Neural cell (in vitro differentiated cells): ENCODE results near the gene PRORP. TPM values are rescaled to one million over a fixed set of nuclear protein-coding genes. Genes with fewer than 3 reads are reported as not detected.

ENCODE experiments used
- H2AFZ ChIP-seq: fragments of 200-600, 300-800 bp; sonication (generic), shearing (Covaris generic); 2 replicates; pipeline ENCODE4 v1.6.0; 2014; ENCODE audit warnings: low read depth, mild to moderate bottlenecking, antibody characterized with exemption, low read length, moderate library complexity
- H3F3A ChIP-seq: fragments of 200-600 bp; shearing (Covaris generic); 2 replicates; pipeline ENCODE4 v1.6.1; 2016; ENCODE audit warnings: mild to moderate bottlenecking, moderate library complexity, mixed read lengths, antibody characterized with exemption, low read length; ENCODE audit not compliant: insufficient read depth, poor library complexity, severe bottlenecking
- H3K27ac ChIP-seq: fragments of 200-600, 300-800 bp; sonication (generic), shearing (Covaris generic); 2 replicates; pipeline ENCODE4 v1.5.1; 2014; ENCODE audit warnings: mild to moderate bottlenecking, low read length, moderate library complexity
- H3K27me3 ChIP-seq: fragments of 300-800, 200-600 bp; sonication (generic), shearing (Covaris generic); 2 replicates; pipeline ENCODE4 v1.6.0; 2014; ENCODE audit warnings: mild to moderate bottlenecking, low read depth, low read length, moderate library complexity; ENCODE audit not compliant: insufficient read depth
- H3K36me3 ChIP-seq: fragments of 300-800, 200-600 bp; sonication (generic), shearing (Covaris generic); 2 replicates; pipeline ENCODE4 v1.5.1; 2014; ENCODE audit warnings: mild to moderate bottlenecking, antibody characterized with exemption, low read length, moderate library complexity; ENCODE audit not compliant: insufficient read depth
- H3K4me2 ChIP-seq: fragments of 300-800, 200-600 bp; sonication (generic), shearing (Covaris generic); 2 replicates; pipeline ENCODE4 v1.6.0; 2014; ENCODE audit warnings: mild to moderate bottlenecking, low read length
- H3K4me3 ChIP-seq: fragments of 300-800, 200-600 bp; sonication (generic), shearing (Covaris generic); 2 replicates; pipeline ENCODE4 v1.5.1; 2014; ENCODE audit warnings: mild to moderate bottlenecking, low read length, moderate library complexity
- H3K79me2 ChIP-seq: fragments of 200-600 bp; shearing (Covaris generic); replicated peaks from 2 replicates; pipeline ENCODE4 v1.6.0; 2014; ENCODE audit warnings: mild to moderate bottlenecking, low read length, moderate library complexity; ENCODE audit not compliant: insufficient read depth
- H3K9ac ChIP-seq: fragments of 300-800, 200-600 bp; sonication (generic), shearing (Covaris generic); 2 replicates; pipeline ENCODE4 v1.6.1; 2016; ENCODE audit warnings: mild to moderate bottlenecking, low read length, mixed read lengths
- H3K9me2 ChIP-seq: fragments of 200-600 bp; shearing (Covaris generic); 2 replicates; pipeline ENCODE4 v1.6.1; 2016; ENCODE audit warnings: mild to moderate bottlenecking, low read length, mixed read lengths; ENCODE audit not compliant: insufficient read depth
- H3K9me3 ChIP-seq: fragments of 200-600, 300-800 bp; sonication (generic), shearing (Covaris generic); 2 replicates; pipeline ENCODE4 v1.6.1; 2016; ENCODE audit warnings: mild to moderate bottlenecking, mixed run types, low read length, moderate library complexity, mixed read lengths
- H4K20me1 ChIP-seq: fragments of 200-600 bp; shearing (Covaris generic); 2 replicates; pipeline ENCODE4 v1.6.1; 2016; ENCODE audit warnings: mild to moderate bottlenecking, mixed run types; ENCODE audit not compliant: insufficient read depth
- EP300 ChIP-seq: fragments of 450-650 bp; conservative IDR thresholded peaks from 2 replicates; pipeline ENCODE4 v1.6.1; 2014; ENCODE audit warnings: antibody characterized with exemption, mild to moderate bottlenecking, moderate library complexity; ENCODE audit not compliant: poor library complexity, severe bottlenecking
- EZH2 ChIP-seq: fragments of 200-600, 300-800 bp; shearing (Covaris generic), sonication (generic); IDR thresholded peaks from 2 replicates; pipeline ENCODE4 v1.6.1; 2014; ENCODE audit warnings: antibody characterized with exemption, low read length, borderline replicate concordance, mild to moderate bottlenecking; ENCODE audit not compliant: insufficient read depth, poor library complexity, severe bottlenecking
- MXI1 ChIP-seq: fragments of 450-650 bp; conservative IDR thresholded peaks from 2 replicates; pipeline ENCODE4 v1.6.1; 2014; ENCODE audit warnings: antibody characterized with exemption, mild to moderate bottlenecking; ENCODE audit not compliant: poor library complexity, severe bottlenecking
- POLR2AphosphoS5 ChIP-seq: IDR thresholded peaks from 2 replicates; pipeline ENCODE4 v1.6.1; 2012
- RAD21 ChIP-seq: fragments of 450-650 bp; conservative IDR thresholded peaks from 2 replicates; pipeline ENCODE4 v1.6.1; 2014; ENCODE audit warnings: antibody characterized with exemption, mild to moderate bottlenecking, moderate library complexity
- SMC3 ChIP-seq: fragments of 450-650 bp; conservative IDR thresholded peaks from 2 replicates; pipeline ENCODE4 v1.6.1; 2014; ENCODE audit warnings: antibody characterized with exemption, mild to moderate bottlenecking, moderate library complexity; ENCODE audit not compliant: poor library complexity
- TAF1 ChIP-seq: IDR thresholded peaks from 2 replicates; pipeline ENCODE4 v1.6.1; 2012; ENCODE audit warnings: low read depth
- polyA plus RNA-seq: library from polyadenylated mRNA; depleted of rRNA; stranded (reverse); fragments of >200 nt; gene quantifications from 2 replicates; pipeline ENCODE4 v1.2.3, GENCODE V29; 2014
- TF ChIP-seq, protein P1 (sequence below): fragments of 450-650 bp; IDR thresholded peaks from 2 replicates; pipeline ENCODE4 v1.5.1; 2014; ENCODE audit warnings: antibody characterized with exemption, mild to moderate bottlenecking, moderate library complexity; ENCODE audit not compliant: poor library complexity, severe bottlenecking
- TF ChIP-seq, protein P2 (sequence below): IDR thresholded peaks from 2 replicates; pipeline ENCODE4 v1.6.1; 2012; ENCODE audit warnings: borderline replicate concordance

Gene PRORP
- polyA plus RNA-seq, 1 donor from 2014 or later = 35.4 TPM

DNA sequence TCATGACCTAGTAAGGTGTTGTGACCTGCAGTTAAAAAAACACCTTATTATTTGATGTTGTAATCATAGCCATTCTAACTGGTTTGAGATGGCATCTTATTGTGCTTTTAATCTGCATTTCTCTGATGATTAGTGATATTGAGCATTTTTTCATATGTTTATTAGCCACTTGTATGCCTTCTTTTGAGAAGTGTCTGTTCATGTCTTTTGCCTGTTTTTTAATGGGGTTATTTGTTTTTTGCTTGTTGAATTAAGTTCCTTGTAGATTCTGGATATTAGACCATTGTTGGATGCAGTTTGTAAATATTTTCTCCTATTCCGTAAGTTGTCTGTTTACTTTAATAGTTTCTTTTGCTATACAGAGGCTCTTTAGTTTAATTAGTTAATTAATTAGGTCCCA lies 41.0 kb downstream of the PRORP start:
- Histone ChIP-seq H2AFZ (no peak overlapping the region), H3K27me3 (no peaks in the 10 kb centered on the region), H3K27ac (no peak overlapping the region), H3K36me3 (no peaks in the 10 kb centered on the region), H3K4me3 (no peak overlapping the region), H3K9me2 (no peaks in the 10 kb centered on the region), H3K79me2 (no peaks in the 10 kb centered on the region), H3F3A (no peaks in the 10 kb centered on the region), H4K20me1 (no peaks in the 10 kb centered on the region), H3K9me3 (no peaks in the 10 kb centered on the region), H3K9ac (no peak overlapping the region), H3K4me2 (no peak overlapping the region)
- TF ChIP-seq SMC3 (no peak), POLR2AphosphoS5 (no peak), EZH2 (no peak), RAD21 (no peak), MXI1 (no peak), TAF1 (no peak), EP300 (no peak)
- TF ChIP-seq, protein P1, sequence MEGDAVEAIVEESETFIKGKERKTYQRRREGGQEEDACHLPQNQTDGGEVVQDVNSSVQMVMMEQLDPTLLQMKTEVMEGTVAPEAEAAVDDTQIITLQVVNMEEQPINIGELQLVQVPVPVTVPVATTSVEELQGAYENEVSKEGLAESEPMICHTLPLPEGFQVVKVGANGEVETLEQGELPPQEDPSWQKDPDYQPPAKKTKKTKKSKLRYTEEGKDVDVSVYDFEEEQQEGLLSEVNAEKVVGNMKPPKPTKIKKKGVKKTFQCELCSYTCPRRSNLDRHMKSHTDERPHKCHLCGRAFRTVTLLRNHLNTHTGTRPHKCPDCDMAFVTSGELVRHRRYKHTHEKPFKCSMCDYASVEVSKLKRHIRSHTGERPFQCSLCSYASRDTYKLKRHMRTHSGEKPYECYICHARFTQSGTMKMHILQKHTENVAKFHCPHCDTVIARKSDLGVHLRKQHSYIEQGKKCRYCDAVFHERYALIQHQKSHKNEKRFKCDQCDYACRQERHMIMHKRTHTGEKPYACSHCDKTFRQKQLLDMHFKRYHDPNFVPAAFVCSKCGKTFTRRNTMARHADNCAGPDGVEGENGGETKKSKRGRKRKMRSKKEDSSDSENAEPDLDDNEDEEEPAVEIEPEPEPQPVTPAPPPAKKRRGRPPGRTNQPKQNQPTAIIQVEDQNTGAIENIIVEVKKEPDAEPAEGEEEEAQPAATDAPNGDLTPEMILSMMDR = no peak
- TF ChIP-seq, protein P2, sequence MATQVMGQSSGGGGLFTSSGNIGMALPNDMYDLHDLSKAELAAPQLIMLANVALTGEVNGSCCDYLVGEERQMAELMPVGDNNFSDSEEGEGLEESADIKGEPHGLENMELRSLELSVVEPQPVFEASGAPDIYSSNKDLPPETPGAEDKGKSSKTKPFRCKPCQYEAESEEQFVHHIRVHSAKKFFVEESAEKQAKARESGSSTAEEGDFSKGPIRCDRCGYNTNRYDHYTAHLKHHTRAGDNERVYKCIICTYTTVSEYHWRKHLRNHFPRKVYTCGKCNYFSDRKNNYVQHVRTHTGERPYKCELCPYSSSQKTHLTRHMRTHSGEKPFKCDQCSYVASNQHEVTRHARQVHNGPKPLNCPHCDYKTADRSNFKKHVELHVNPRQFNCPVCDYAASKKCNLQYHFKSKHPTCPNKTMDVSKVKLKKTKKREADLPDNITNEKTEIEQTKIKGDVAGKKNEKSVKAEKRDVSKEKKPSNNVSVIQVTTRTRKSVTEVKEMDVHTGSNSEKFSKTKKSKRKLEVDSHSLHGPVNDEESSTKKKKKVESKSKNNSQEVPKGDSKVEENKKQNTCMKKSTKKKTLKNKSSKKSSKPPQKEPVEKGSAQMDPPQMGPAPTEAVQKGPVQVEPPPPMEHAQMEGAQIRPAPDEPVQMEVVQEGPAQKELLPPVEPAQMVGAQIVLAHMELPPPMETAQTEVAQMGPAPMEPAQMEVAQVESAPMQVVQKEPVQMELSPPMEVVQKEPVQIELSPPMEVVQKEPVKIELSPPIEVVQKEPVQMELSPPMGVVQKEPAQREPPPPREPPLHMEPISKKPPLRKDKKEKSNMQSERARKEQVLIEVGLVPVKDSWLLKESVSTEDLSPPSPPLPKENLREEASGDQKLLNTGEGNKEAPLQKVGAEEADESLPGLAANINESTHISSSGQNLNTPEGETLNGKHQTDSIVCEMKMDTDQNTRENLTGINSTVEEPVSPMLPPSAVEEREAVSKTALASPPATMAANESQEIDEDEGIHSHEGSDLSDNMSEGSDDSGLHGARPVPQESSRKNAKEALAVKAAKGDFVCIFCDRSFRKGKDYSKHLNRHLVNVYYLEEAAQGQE = no peak

DNA sequence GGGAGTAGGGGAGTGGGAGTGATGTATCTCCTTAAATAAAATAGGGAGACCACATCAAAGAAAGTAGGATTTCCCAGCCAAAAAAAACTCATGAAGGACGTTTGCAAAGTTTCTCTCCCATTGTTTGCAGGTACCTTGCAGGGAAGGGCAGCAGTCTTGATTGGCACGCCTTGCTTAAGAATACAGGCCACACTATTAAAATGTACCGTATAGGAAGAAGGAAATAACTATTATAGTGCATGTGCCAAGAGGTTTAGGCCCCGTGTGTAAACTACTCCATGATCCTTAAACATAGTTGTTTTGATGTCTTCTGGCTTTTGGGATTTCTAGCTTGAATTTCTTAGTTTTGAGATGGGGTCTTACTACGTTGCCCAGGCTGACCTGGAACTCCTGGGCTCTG lies 42.5 kb downstream of the PRORP start:
- H3F3A ChIP-seq = no peaks in the 10 kb centered on the region
- no peaks in the 10 kb centered on the region for H3K36me3 ChIP-seq
- H3K27ac ChIP-seq = no peak overlapping the region
- no peaks in the 10 kb centered on the region for H3K27me3 ChIP-seq
- H2AFZ ChIP-seq = no peak overlapping the region
- H3K4me2 ChIP-seq = no peak overlapping the region
- H3K79me2 ChIP-seq = no peaks in the 10 kb centered on the region
- TF ChIP-seq EP300 = no peak
- TF ChIP-seq SMC3 = no peak
- TF ChIP-seq, protein P2 = no peak
- no peak for TF ChIP-seq MXI1
- TF ChIP-seq EZH2 = no peak
- TF ChIP-seq, protein P1 = no peak
- TF ChIP-seq TAF1 = no peak
- no peak for TF ChIP-seq RAD21
- no peak overlapping the region for H3K9ac ChIP-seq
- H3K4me3 ChIP-seq = no peak overlapping the region
- H3K9me3 ChIP-seq = no peaks in the 10 kb centered on the region
- no peaks in the 10 kb centered on the region for H3K9me2 ChIP-seq
- H4K20me1 ChIP-seq = no peaks in the 10 kb centered on the region
